NCI-H510A treated with DMSO at 0.1 percent for 48 hours (cell line): ENCODE data around the gene INF2.
A peak's percentile ranks its signal among the peaks of the same experiment; 100 is the strongest.
"Not testable (repeated sequence)": the region's sequence is repeated elsewhere in the genome, so short reads cannot be mapped to it uniquely, and the experiment has no call there.

Experiments
- DNase-seq: peaks from one replicate; lab custom pipeline; 2025; lab: John Stamatoyannopoulos, UW

The INF2 gene

GRCh38 chr14:104721505-104722431 is 32.4 kb downstream of the INF2 start:
- DNase-seq = no peak

DNA sequence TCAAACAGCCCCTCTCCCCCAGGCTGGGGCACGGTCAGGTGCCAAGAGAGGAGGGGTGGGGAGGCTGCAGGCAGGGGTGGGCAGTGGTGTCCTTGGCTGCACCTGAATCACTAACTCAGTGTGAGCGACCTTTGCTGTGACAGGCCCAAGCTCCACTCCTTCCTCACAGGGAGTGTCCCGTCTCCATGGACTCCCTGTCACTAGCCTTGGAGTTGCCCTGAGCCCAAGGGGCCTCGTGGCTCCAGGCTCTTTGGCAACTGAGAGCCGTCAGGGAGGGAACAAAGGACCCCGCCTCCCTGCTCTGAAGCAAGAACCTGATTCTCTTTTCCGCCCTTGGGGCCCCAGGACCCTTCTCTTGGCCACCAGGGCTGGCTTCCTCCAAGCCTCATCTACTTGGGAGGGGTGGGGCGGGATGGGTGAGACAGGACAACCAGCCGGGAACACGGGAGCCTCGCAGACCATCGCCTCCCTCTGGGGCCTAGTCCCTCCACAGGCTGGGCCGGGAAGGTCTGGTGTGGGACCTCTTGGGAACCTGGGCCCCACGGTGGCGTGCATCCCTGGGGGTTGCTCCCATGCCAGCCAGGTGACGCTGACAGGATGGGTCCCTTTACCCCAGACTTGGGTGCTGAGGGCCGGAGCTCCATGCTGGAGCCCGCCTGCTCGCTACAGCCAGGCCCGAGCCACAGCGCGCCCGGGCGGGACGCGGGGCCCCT is 33.7 kb downstream of the INF2 start:
- DNase-seq = no peak

DNA sequence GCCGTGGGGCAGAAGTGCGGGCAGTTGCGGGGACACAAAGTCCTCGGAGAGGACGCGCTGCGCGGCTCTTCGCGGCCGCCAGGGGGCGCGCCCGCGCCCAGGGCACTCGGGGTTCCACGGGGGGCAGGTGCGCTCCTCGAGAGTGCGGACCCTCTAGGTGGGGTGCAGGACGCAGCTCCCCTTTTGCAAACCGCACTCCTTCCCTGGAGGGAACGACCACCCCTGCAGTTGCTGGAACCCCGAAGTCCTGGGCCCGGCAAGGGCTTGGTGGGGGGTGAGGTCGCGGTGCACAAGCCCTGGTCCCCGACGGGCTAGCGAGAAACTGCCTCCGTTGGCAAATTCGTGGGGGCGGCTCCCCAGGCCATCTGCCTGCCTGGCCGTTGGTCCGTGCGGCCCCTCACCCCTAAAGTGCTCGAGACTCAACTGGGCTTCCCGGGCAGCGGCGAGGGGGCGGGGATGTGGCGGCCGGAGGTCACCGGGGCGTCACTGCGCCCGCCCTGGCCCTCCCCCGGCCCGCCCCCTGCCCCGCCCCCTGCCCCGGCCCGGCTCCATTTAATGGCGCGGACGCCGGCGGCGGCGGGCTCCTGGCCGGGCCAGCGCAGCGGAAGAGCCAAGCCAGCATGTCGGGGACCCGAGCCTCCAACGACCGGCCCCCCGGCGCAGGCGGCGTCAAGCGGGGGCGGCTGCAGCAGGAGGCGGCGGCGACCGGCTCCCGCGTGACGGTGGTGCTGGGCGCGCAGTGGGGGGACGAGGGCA is 34.4 kb downstream of the INF2 start, which contains the start of gene ADSS1:
TSS of gene ADSS1 (plus strand) at position 579 of the 756 bp plus-strand sequence. CDS start at position 621, 42 bp downstream.
- peak; percentile 41 for DNase-seq

GRCh38 chr14:104724407-104724980 is 35.1 kb downstream of the INF2 start:
- DNase-seq = no peak

- DNase-seq = no peak
Measured at GRCh38 chr14:104724981-104725771, 35.8 kb downstream of the INF2 start.

DNA sequence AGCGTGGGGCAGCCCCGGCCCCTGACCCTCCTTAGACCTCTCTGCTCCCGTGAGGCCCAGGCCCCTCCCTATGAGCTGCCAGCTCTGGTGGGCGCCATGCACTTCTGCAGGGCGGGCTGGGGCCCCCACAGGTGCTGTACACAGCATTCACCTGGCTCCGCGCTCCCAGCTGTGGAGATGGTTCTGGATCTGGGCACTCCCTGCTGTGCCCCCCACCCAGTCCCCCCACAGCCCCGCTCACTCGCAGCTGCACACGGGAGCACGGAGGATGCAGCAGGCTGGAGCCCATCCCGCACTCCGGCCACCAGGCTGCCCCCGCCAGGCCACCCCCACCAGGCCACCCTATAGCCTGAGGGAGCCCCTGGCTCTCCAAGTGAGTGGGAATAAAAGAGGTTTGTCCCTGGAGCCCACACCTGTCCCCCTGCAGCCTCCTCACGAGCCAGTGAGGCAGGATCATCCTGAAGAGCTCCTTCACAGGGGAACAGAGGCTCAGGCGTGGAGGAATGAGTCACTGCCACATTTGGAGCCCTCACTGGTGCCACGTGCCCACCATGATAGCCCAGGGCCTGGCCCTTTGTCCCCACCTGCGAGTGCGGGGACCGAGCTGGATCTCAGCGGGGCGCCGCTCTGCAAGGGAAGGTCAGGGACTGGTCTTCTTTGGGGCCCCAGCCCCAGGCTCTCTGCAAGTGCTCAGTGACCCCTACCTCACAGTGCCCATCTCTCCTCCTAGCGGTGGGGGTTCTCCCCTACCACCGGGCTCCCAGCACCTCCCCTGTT is 36.5 kb downstream of the INF2 start:
- no peak for DNase-seq

DNA sequence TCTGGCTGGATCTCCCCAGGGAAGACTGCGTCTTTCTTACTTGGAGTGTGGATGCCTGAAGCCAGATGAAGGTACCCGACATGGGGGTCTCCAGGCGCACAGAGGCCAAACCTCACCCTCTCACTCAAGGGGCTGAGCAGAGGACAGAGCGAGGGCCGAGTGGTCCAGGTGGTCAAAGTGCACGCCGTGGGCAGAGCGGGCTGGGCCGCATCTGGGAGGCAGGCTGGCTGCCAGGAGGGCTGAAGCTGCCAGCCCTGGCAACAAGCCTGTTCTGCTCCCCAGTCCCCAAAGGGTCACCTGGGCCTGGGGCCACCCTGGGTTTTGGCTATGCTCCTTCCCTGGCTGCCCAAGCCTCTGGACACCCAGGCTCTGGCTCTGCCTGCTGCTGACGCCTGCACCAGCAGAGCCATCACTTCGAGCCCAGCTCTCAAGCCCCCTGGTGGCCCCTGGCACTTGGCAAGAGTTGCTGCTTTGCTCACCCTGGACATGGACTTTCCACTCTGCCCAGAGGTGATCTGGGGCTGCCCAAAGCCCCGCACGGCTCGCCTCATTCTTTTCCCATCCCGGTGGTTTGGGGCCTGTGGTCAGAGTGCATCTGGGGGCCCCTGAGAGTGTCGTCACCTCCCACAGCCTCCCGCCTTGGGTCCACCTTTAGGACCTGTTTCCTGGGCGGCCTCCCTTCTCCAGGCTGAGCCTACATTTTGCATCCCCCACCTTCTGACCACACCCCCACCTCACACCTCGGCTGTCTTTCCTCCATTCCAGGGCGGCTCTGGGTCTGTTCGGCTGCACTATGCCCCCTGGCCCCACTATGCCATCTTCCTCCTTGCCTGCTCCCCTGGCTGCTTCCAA is 37.4 kb downstream of the INF2 start:
- no peak for DNase-seq

DNA sequence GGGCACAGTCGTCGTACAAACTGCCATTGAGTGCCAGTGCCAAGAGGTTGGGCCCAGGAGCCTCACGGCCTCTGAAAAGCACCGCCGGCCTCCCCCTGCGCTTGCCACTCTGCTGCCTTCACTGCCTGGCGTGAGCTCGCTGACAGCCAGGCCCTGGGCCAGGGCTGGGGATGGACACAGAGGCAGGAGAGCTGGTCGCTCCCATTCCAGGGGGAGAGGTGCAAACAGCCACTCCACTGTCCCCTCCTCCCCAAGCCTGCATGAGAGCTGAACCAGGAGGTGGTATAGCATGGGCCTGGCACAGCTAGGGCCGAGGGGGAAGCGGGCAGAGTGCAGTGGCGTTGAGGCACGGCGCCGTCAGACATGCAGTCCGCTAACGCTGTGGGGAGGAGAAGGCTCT is 39.2 kb downstream of the INF2 start:
- no peak for DNase-seq

GRCh38 chr14:104729176-104729834 is 39.9 kb downstream of the INF2 start:
- DNase-seq = not testable (repeated sequence)

GRCh38 chr14:104729835-104730181 is 40.4 kb downstream of the INF2 start:
- no peak for DNase-seq

DNA sequence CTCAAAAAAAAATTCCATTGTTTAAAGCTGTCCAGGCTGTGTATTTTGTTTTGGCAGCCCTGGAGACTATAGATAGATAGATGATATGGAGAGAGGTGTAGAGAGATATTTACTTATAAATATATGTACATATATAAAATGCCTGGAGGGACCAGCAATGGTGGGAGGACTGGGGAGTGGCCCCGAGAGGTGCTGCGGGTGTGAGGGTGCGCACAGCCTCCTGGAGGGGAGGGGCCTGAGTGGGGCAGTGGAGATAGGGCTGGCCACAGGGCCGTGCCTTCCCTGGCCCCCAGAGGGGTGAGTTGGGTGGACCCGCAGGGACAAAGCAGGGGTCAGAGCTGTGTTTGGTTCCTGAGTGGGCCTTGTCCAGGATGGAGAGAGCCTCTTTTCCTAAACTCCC is 41.1 kb downstream of the INF2 start:
- DNase-seq = no peak

GRCh38 chr14:104731320-104732294 is 42.2 kb downstream of the INF2 start:
- DNase-seq = no peak

- DNase-seq = no peak
Measured at GRCh38 chr14:104732355-104732804, 43.0 kb downstream of the INF2 start.

- no peak for DNase-seq
Measured at GRCh38 chr14:104732931-104733681, 43.7 kb downstream of the INF2 start.

GRCh38 chr14:104734051-104734587 is 44.7 kb downstream of the INF2 start:
- no peak for DNase-seq

DNA sequence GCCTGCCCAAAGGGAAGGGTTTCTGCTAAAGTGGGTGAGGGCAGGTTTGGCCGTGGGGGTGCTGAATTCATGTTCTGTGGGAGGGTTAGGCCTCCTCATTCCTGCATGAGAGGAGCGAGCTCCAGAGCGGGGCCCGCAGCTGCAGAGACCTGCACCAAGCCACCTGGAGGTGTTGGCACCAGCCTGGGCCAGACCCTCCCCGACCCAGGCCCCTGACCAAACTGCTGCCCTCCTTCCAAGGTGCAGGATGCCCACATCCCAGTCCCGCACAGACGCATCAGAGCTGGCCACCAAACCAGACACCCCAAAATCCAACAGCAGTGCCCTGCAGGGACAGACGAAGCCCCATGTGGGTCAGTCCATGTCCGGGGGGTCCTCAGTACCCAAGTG is 45.2 kb downstream of the INF2 start:
- DNase-seq = no peak
